Testis (tissue), 2 donors: ENCODE data around the gene TLE5.

Experiments used
- CTCF ChIP-seq, 3 experiments: fragments of 450-650 bp in 2 of 3; fragments of 200-600 bp in 1 of 3; sonication (generic) in 1 of 3; IDR thresholded peaks; one replicate each; pipeline ENCODE4 v1.5.1; 2016 to 2019; ENCODE audit warnings: antibody characterized with exemption in 3 of 3, mild to moderate bottlenecking in 2 of 3, moderate library complexity in 1 of 3
- POLR2A ChIP-seq: fragments of 450-650 bp; IDR thresholded peaks from one replicate; pipeline ENCODE4 v1.6.1; 2017; ENCODE audit warnings: antibody characterized with exemption, mild to moderate bottlenecking, moderate library complexity

GRCh38 chr19:3039641-3040077 lies 22.6 kb downstream of the TLE5 start:
- no peak for TF ChIP-seq CTCF (IDR thresholded peaks at IDR 0.05)
- TF ChIP-seq POLR2A: no peak
